ENCODE data around the gene NUDT7.

- TF ChIP-seq CTCF (IDR thresholded peaks at IDR 0.05) (no peak), JUN (CRISPR knock-in tag; IDR thresholded peaks at IDR 0.05) (no peak)
- TF ChIP-seq, protein P1, sequence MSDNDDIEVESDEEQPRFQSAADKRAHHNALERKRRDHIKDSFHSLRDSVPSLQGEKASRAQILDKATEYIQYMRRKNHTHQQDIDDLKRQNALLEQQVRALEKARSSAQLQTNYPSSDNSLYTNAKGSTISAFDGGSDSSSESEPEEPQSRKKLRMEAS (CRISPR knock-in tag; IDR thresholded peaks at IDR 0.05) = no peak
Measured at GRCh38 chr16:77775911-77776909, 53.9 kb downstream of the NUDT7 start.
